ENCODE results near the gene ALG12.

- TF ChIP-seq USF2 (IDR thresholded peaks at IDR 0.05; ENCODE audit: borderline replicate concordance, low read depth, low read length) (no peak), CTCF (IDR thresholded peaks at IDR 0.05) (no peak), GABPA (IDR thresholded peaks at IDR 0.05; ENCODE audit: low read depth) (no peak), MAX (IDR thresholded peaks at IDR 0.05; ENCODE audit: low read depth) (no peak), MEF2A (IDR thresholded peaks at IDR 0.05; ENCODE audit: borderline replicate concordance, low read depth) (no peak), EP300 (IDR thresholded peaks at IDR 0.05; ENCODE audit: borderline replicate concordance in 1 of 2, low read depth in 1 of 2, low read length in 1 of 2) (no peak), YY1 (IDR thresholded peaks at IDR 0.05; ENCODE audit: low read depth) (no peak), MXI1 (IDR thresholded peaks at IDR 0.05; ENCODE audit: low read depth, low read length) (no peak)
Measured at GRCh38 chr22:49886346-49887063, 31.7 kb downstream of the ALG12 start.
